ENCODE measurements around the gene TIMM22. TPM values are rescaled to one million over a fixed set of nuclear protein-coding genes. Genes with fewer than 3 reads are reported as not detected.

Gene TIMM22
- total and polyA plus RNA-seq, 2 of the 13 experiments (the other 11 are each of a cell fraction or from before 2014, with no cell fraction given), result 6.2 to 15.5 TPM

DNA sequence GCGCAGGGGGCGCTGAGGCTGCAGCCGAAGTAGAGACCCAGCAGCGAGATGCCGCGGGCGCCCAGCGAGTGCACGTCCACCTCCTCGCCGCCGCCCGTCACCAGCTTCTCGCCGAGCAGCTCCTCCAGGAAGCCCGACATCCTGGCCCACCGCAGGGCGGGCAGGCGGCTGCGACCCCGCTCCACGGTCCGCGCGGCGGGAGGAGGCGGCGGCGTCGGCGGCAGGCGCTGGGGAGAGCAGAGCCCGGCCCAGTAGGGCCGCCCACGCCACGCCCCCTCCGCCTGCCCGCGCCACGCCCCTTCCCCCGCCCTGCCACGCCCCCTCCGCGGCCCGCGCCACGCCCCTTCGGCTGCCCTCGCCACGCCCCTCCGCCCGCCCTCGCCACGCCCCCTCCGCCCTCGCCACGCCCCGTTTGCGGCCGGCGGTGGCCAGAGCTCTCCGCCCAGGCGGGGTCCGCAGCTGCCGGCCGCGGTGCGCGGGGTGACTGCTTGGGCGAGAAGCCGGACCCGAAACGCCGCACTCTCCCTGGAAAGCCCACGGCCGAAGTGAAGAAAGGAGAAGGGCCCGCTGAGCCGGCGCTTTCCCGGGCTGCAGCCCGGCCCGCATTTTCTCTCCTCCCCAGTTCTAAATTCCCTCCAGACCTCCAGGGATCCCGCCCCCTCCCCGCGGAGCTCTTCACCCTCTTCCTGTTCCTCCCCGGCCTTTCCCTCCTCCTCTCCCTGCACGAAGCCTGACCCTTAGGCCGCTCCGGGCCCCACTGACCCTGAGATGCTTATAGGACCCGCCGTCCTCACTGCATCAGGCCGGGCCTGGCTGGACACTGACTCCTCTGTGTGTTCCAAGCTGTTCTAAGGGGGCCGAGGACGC lies 17.2 kb upstream of the TIMM22 start, which contains the start of gene NXN (continued):
- TF ChIP-seq ZNF776 (CRISPR knock-in tag; IDR thresholded peaks at IDR 0.05) (peak; percentile 53; the same call in 1 of the 2 replicates), ZNF678 (CRISPR knock-in tag; IDR thresholded peaks at IDR 0.05) (no peak), ZNF451 (CRISPR knock-in tag; IDR thresholded peaks at IDR 0.05) (0 out of 2 replicates have a peak, but pooled peaks have one; percentile 30), ZNF225 (CRISPR knock-in tag; IDR thresholded peaks at IDR 0.05) (no peak), MED13 (CRISPR knock-in tag; IDR thresholded peaks at IDR 0.05) (no peak), NFE2L1 (CRISPR knock-in tag; IDR thresholded peaks at IDR 0.05; ENCODE audit: borderline replicate concordance) (no peak), JUNB (CRISPR knock-in tag; IDR thresholded peaks at IDR 0.05; ENCODE audit: borderline replicate concordance) (no peak), ZFP90 (CRISPR knock-in tag; IDR thresholded peaks at IDR 0.05; ENCODE audit: borderline replicate concordance) (no peak), ZSCAN22 (CRISPR knock-in tag; IDR thresholded peaks at IDR 0.05) (no peak), ZFP41 (CRISPR knock-in tag; IDR thresholded peaks at IDR 0.05; ENCODE audit: borderline replicate concordance) (no peak), ZNF607 (CRISPR knock-in tag; IDR thresholded peaks at IDR 0.05; ENCODE audit: borderline replicate concordance) (0 out of 2 replicates have a peak, but pooled peaks have one; percentile 26), HMG20A (CRISPR knock-in tag; IDR thresholded peaks at IDR 0.05; ENCODE audit: borderline replicate concordance) (no peak), SP140L (CRISPR knock-in tag; IDR thresholded peaks at IDR 0.05; ENCODE audit: borderline replicate concordance) (no peak), NR3C1 (CRISPR knock-in tag; IDR thresholded peaks at IDR 0.05) (no peak)
- TF ChIP-seq, protein P1, sequence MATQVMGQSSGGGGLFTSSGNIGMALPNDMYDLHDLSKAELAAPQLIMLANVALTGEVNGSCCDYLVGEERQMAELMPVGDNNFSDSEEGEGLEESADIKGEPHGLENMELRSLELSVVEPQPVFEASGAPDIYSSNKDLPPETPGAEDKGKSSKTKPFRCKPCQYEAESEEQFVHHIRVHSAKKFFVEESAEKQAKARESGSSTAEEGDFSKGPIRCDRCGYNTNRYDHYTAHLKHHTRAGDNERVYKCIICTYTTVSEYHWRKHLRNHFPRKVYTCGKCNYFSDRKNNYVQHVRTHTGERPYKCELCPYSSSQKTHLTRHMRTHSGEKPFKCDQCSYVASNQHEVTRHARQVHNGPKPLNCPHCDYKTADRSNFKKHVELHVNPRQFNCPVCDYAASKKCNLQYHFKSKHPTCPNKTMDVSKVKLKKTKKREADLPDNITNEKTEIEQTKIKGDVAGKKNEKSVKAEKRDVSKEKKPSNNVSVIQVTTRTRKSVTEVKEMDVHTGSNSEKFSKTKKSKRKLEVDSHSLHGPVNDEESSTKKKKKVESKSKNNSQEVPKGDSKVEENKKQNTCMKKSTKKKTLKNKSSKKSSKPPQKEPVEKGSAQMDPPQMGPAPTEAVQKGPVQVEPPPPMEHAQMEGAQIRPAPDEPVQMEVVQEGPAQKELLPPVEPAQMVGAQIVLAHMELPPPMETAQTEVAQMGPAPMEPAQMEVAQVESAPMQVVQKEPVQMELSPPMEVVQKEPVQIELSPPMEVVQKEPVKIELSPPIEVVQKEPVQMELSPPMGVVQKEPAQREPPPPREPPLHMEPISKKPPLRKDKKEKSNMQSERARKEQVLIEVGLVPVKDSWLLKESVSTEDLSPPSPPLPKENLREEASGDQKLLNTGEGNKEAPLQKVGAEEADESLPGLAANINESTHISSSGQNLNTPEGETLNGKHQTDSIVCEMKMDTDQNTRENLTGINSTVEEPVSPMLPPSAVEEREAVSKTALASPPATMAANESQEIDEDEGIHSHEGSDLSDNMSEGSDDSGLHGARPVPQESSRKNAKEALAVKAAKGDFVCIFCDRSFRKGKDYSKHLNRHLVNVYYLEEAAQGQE (IDR thresholded peaks at IDR 0.05; ENCODE audit: borderline replicate concordance in 1 of 2, low read depth in 1 of 2, low read length in 2 of 2), result no peak
- TF ChIP-seq, protein P2, sequence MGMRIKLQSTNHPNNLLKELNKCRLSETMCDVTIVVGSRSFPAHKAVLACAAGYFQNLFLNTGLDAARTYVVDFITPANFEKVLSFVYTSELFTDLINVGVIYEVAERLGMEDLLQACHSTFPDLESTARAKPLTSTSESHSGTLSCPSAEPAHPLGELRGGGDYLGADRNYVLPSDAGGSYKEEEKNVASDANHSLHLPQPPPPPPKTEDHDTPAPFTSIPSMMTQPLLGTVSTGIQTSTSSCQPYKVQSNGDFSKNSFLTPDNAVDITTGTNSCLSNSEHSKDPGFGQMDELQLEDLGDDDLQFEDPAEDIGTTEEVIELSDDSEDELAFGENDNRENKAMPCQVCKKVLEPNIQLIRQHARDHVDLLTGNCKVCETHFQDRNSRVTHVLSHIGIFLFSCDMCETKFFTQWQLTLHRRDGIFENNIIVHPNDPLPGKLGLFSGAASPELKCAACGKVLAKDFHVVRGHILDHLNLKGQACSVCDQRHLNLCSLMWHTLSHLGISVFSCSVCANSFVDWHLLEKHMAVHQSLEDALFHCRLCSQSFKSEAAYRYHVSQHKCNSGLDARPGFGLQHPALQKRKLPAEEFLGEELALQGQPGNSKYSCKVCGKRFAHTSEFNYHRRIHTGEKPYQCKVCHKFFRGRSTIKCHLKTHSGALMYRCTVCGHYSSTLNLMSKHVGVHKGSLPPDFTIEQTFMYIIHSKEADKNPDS (CRISPR knock-in tag; IDR thresholded peaks at IDR 0.05), result no peak
- TF ChIP-seq, protein P3, sequence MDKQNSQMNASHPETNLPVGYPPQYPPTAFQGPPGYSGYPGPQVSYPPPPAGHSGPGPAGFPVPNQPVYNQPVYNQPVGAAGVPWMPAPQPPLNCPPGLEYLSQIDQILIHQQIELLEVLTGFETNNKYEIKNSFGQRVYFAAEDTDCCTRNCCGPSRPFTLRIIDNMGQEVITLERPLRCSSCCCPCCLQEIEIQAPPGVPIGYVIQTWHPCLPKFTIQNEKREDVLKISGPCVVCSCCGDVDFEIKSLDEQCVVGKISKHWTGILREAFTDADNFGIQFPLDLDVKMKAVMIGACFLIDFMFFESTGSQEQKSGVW (CRISPR knock-in tag; IDR thresholded peaks at IDR 0.05; ENCODE audit: borderline replicate concordance), result no peak
- TF ChIP-seq, protein P4, sequence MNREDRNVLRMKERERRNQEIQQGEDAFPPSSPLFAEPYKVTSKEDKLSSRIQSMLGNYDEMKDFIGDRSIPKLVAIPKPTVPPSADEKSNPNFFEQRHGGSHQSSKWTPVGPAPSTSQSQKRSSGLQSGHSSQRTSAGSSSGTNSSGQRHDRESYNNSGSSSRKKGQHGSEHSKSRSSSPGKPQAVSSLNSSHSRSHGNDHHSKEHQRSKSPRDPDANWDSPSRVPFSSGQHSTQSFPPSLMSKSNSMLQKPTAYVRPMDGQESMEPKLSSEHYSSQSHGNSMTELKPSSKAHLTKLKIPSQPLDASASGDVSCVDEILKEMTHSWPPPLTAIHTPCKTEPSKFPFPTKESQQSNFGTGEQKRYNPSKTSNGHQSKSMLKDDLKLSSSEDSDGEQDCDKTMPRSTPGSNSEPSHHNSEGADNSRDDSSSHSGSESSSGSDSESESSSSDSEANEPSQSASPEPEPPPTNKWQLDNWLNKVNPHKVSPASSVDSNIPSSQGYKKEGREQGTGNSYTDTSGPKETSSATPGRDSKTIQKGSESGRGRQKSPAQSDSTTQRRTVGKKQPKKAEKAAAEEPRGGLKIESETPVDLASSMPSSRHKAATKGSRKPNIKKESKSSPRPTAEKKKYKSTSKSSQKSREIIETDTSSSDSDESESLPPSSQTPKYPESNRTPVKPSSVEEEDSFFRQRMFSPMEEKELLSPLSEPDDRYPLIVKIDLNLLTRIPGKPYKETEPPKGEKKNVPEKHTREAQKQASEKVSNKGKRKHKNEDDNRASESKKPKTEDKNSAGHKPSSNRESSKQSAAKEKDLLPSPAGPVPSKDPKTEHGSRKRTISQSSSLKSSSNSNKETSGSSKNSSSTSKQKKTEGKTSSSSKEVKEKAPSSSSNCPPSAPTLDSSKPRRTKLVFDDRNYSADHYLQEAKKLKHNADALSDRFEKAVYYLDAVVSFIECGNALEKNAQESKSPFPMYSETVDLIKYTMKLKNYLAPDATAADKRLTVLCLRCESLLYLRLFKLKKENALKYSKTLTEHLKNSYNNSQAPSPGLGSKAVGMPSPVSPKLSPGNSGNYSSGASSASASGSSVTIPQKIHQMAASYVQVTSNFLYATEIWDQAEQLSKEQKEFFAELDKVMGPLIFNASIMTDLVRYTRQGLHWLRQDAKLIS (CRISPR knock-in tag; IDR thresholded peaks at IDR 0.05), result no peak
